ENCODE results near the gene AFF1. TPM values are rescaled to one million over a fixed set of nuclear protein-coding genes. Genes with fewer than 3 reads are reported as not detected.

The AFF1 gene
- total RNA-seq, 2 experiments from 2014 or later, result 47.3 to 57.8 TPM

GRCh38 chr4:86938771-86939520, 4.1 kb downstream of the AFF1 start:
- ATAC-seq (no peak), DNase-seq (peak; percentile 15)
- H3K4me1 Mint-ChIP-seq, result peaks cover 55% of the 10 kb centered on the region
- ChIA-PET CTCF (interaction anchor here (0.5 to 3.7 kb wide), 7 partner anchors 15 to 194 kb away, joined by 3 to 16 read pairs (median 4); no protein-coding TSS in a partner anchor), POLR2A (interaction anchor here (2.0 kb wide), 1 partner anchor 68 kb away, joined by 10 read pairs; no protein-coding TSS in a partner anchor)
- H3K4me3 Mint-ChIP-seq, result peak overlapping the region; percentile 53
- no peaks in the 10 kb centered on the region for H3K9me3 Mint-ChIP-seq (ENCODE audit: low read depth)
- peak overlapping the region; percentile 78 for H3K27ac Mint-ChIP-seq
- intact Hi-C loops (cut with DNase I, micrococcal nuclease), result loop anchor here (1.0 to 10.0 kb wide), 4 partner anchors 18 to 1656 kb away; partner anchors contain the start of genes HERC3 (in 1 of the 2) and KLHL8 (in 1 of the 2)
- no peaks in the 10 kb centered on the region for H3K27me3 Mint-ChIP-seq
- H3K36me3 Mint-ChIP-seq (ENCODE audit: low read depth), result peaks cover 2% of the 10 kb centered on the region

GRCh38 chr4:86939729-86940575, 5.1 kb downstream of the AFF1 start:
- H3K4me3 Mint-ChIP-seq, result peak overlapping the region; percentile 53
- ATAC-seq, result peak; percentile 27

GRCh38 chr4:86940920-86941460, 6.2 kb downstream of the AFF1 start:
- H3K27ac Mint-ChIP-seq, result no peak overlapping the region

More at GRCh38 chr4:86939729-86940575, 5.1 kb downstream of the AFF1 start:
- Mint-ChIP-seq H3K27ac (peak overlapping the region; percentile 78), H3K36me3 (ENCODE audit: low read depth) (peaks cover 2% of the 10 kb centered on the region), H3K27me3 (no peaks in the 10 kb centered on the region), H3K4me1 (peaks cover 64% of the 10 kb centered on the region), H3K9me3 (ENCODE audit: low read depth) (no peaks in the 10 kb centered on the region)
- POLR2A ChIA-PET, result interaction anchor here (2.0 kb wide), 1 partner anchor 67 kb away, joined by 10 read pairs; no protein-coding TSS in a partner anchor
- CTCF ChIA-PET, result interaction anchor here (0.8 to 3.7 kb wide), 7 partner anchors 14 to 1671 kb away, joined by 3 to 16 read pairs (median 4); no protein-coding TSS in a partner anchor
- DNase-seq, result peak; percentile 53
- intact Hi-C loops (cut with DNase I, micrococcal nuclease), result loop anchor here (1.0 to 10.0 kb wide), 4 partner anchors 17 to 1655 kb away; partner anchors contain the start of genes HERC3 (in 1 of the 2) and KLHL8 (in 1 of the 2)

GRCh38 chr4:86942185-86942666, 7.4 kb downstream of the AFF1 start:
- CTCF ChIA-PET, result interaction anchor here (0.6 to 3.7 kb wide), 3 partner anchors 60 to 150 kb away, joined by 3 to 11 read pairs (median 5); no protein-coding TSS in a partner anchor
- POLR2A ChIA-PET, result no interaction called here
- H3K27ac Mint-ChIP-seq, result no peak overlapping the region
- DNase-seq (no peak), ATAC-seq (no peak)
- H3K36me3 Mint-ChIP-seq (ENCODE audit: low read depth), result peaks cover 2% of the 10 kb centered on the region
- no peaks in the 10 kb centered on the region for H3K27me3 Mint-ChIP-seq
- intact Hi-C loops (cut with DNase I, micrococcal nuclease), result no loop called here
- no peaks in the 10 kb centered on the region for H3K9me3 Mint-ChIP-seq (ENCODE audit: low read depth)
- H3K4me1 Mint-ChIP-seq, result peaks cover 66% of the 10 kb centered on the region
- no peak overlapping the region for H3K4me3 Mint-ChIP-seq

More at GRCh38 chr4:86940920-86941460, 6.2 kb downstream of the AFF1 start:
- peaks cover 2% of the 10 kb centered on the region for H3K36me3 Mint-ChIP-seq (ENCODE audit: low read depth)
- no peak for ATAC-seq
- no peaks in the 10 kb centered on the region for H3K27me3 Mint-ChIP-seq
- peaks cover 68% of the 10 kb centered on the region for H3K4me1 Mint-ChIP-seq
- H3K9me3 Mint-ChIP-seq (ENCODE audit: low read depth), result no peaks in the 10 kb centered on the region
- ChIA-PET POLR2A (no interaction called here), CTCF (interaction anchor here (1.0 to 3.7 kb wide), 4 partner anchors 13 to 152 kb away, joined by 3 to 16 read pairs (median 8); no protein-coding TSS in a partner anchor)
- H3K4me3 Mint-ChIP-seq, result no peak overlapping the region
- no peak for DNase-seq
- intact Hi-C loops (cut with DNase I, micrococcal nuclease), result no loop called here

- no peak for DNase-seq
- Mint-ChIP-seq H3K27me3 (no peaks in the 10 kb centered on the region), H3K36me3 (ENCODE audit: low read depth) (peaks cover 9% of the 10 kb centered on the region), H3K27ac (no peak overlapping the region), H3K4me3 (no peak overlapping the region), H3K9me3 (ENCODE audit: low read depth) (no peaks in the 10 kb centered on the region), H3K4me1 (peaks cover 54% of the 10 kb centered on the region)
- no peak for ATAC-seq
- intact Hi-C loops (cut with DNase I, micrococcal nuclease), result no loop called here
- POLR2A ChIA-PET, result no interaction called here
- CTCF ChIA-PET, result interaction anchor here (0.8 kb wide), 1 partner anchor 9 kb away, joined by 5 read pairs; no protein-coding TSS in a partner anchor
Observed at GRCh38 chr4:86944964-86945781, 10.4 kb downstream of the AFF1 start.

GRCh38 chr4:86946868-86947500, 12.2 kb downstream of the AFF1 start:
- Mint-ChIP-seq H3K4me1 (peaks cover 44% of the 10 kb centered on the region), H3K27me3 (no peaks in the 10 kb centered on the region), H3K27ac (no peak overlapping the region), H3K36me3 (ENCODE audit: low read depth) (peaks cover 18% of the 10 kb centered on the region), H3K9me3 (ENCODE audit: low read depth) (no peaks in the 10 kb centered on the region), H3K4me3 (no peak overlapping the region)
- intact Hi-C loops (cut with DNase I, micrococcal nuclease), result no loop called here
- DNase-seq, result no peak
- POLR2A ChIA-PET, result no interaction called here
- no peak for ATAC-seq
- CTCF ChIA-PET, result no interaction called here

GRCh38 chr4:86947501-86948120, 12.8 kb downstream of the AFF1 start:
- H3K27me3 Mint-ChIP-seq, result no peaks in the 10 kb centered on the region
- ChIA-PET POLR2A (no interaction called here), CTCF (no interaction called here)
- ATAC-seq (no peak), DNase-seq (no peak)
- H3K27ac Mint-ChIP-seq, result no peak overlapping the region
- no peaks in the 10 kb centered on the region for H3K9me3 Mint-ChIP-seq (ENCODE audit: low read depth)
- peaks cover 42% of the 10 kb centered on the region for H3K4me1 Mint-ChIP-seq
- peaks cover 18% of the 10 kb centered on the region for H3K36me3 Mint-ChIP-seq (ENCODE audit: low read depth)
- no peak overlapping the region for H3K4me3 Mint-ChIP-seq
- intact Hi-C loops (cut with DNase I, micrococcal nuclease), result no loop called here

- intact Hi-C loops (cut with DNase I, micrococcal nuclease), result no loop called here
- Mint-ChIP-seq H3K4me1 (peaks cover 38% of the 10 kb centered on the region), H3K27me3 (no peaks in the 10 kb centered on the region), H3K27ac (no peak overlapping the region), H3K9me3 (ENCODE audit: low read depth) (no peaks in the 10 kb centered on the region), H3K4me3 (no peak overlapping the region), H3K36me3 (ENCODE audit: low read depth) (peaks cover 20% of the 10 kb centered on the region)
- DNase-seq (no peak), ATAC-seq (no peak)
- ChIA-PET POLR2A (no interaction called here), CTCF (no interaction called here)
Observed at GRCh38 chr4:86948276-86948675, 13.5 kb downstream of the AFF1 start.

GRCh38 chr4:86950831-86951525, 16.2 kb downstream of the AFF1 start:
- H3K9me3 Mint-ChIP-seq (ENCODE audit: low read depth), result no peaks in the 10 kb centered on the region
- CTCF ChIA-PET, result interaction anchor here (0.6 to 1.6 kb wide), 3 partner anchors 10 to 308 kb away, joined by 3 to 4 read pairs (median 3); no protein-coding TSS in a partner anchor
- ATAC-seq (no peak), DNase-seq (no peak)
- no peak overlapping the region for H3K4me3 Mint-ChIP-seq
- intact Hi-C loops (cut with DNase I, micrococcal nuclease), result no loop called here
- peaks cover 27% of the 10 kb centered on the region for H3K36me3 Mint-ChIP-seq (ENCODE audit: low read depth)
- H3K4me1 Mint-ChIP-seq, result peaks cover 35% of the 10 kb centered on the region
- no peaks in the 10 kb centered on the region for H3K27me3 Mint-ChIP-seq
- H3K27ac Mint-ChIP-seq, result no peak overlapping the region
- POLR2A ChIA-PET, result interaction anchor here (0.5 kb wide), 1 partner anchor 55 kb away, joined by 3 read pairs; no protein-coding TSS in a partner anchor
